K562 (cell line): ENCODE results near the gene DCAF6. TPM values are rescaled to one million over a fixed set of nuclear protein-coding genes. Genes with fewer than 3 reads are reported as not detected.

Source experiments
- ATAC-seq: fragments of 200-7000 bp; cut with Tn5 transposase; 3 replicates; pipeline ENCODE4 v1.9.1; 2020; ENCODE audit warnings: moderate library complexity
- BruUV-seq: library from RNA; stranded (reverse); fragments of 400-500 nt; replicated peaks from 2 replicates; lab custom pipeline; 2021; lab: Mats Ljungman, UMichigan
- CTCF ChIA-PET: fragments of 300-600 bp; formaldehyde crosslinking; extraction: SDS; loops from one replicate; lab custom pipeline; 2021; ENCODE audit warnings: low intra/inter-chr PET ratio; lab: Yijun Ruan, JAX
- POLR2A ChIA-PET: fragments of 300-600, 350-650 bp; sonication (Branson Sonifier 250); formaldehyde crosslinking; extraction: SDS; loops from one replicate; lab custom pipeline; 2021; ENCODE audit warnings: antibody characterized with exemption, inconsistent platforms; lab: Yijun Ruan, JAX
- DNase-seq, 4 experiments: peaks; one replicate each; pipeline versions ENCODE4 v3.0.0 to v3.0.0-alpha.2; 2011 to 2018; ENCODE audit warnings: low spot score in 3 of 4, mixed read lengths in 3 of 4; ENCODE audit errors: extremely low read depth in 1 of 4
- FAIRE-seq: peaks from 2 replicates; lab custom pipeline; 2011; peaks lifted over from hg19 to GRCh38; lab: Jason Lieb, UNC
- H2AFZ ChIP-seq: 2 replicates; pipeline ENCODE4 v1.6.0; 2011; ENCODE audit warnings: low read depth, low read length, control low read depth, inconsistent platforms
- H3K27ac ChIP-seq: fragments of 200-600 bp; 3 replicates; pipeline ENCODE4 v1.8.0; 2011; ENCODE audit warnings: low read depth, mild to moderate bottlenecking, control low read depth, inconsistent platforms, low read length, moderate library complexity, mixed read lengths; ENCODE audit errors: extremely low read depth
- H3K27me3 ChIP-seq, 2 experiments: fragments of 300-600 bp in 1 of 2; 2 replicates in 1 of 2; 3 replicates in 1 of 2; pipeline versions ENCODE4 v1.6.0 to v1.8.0; 2011; ENCODE audit warnings: inconsistent platforms in 2 of 2, low read length in 2 of 2, mild to moderate bottlenecking in 1 of 2, mixed read lengths in 1 of 2, moderate library complexity in 1 of 2; ENCODE audit not compliant: control insufficient read depth in 2 of 2, insufficient read depth in 2 of 2
- H3K36me3 ChIP-seq: fragments of 300-600 bp; 3 replicates; pipeline ENCODE4 v1.8.0; 2011; ENCODE audit warnings: mild to moderate bottlenecking, low read length, inconsistent platforms; ENCODE audit not compliant: control insufficient read depth, insufficient read depth
- H3K4me1 ChIP-seq, 2 experiments: fragments of 200-600 bp in 1 of 2; replicated peaks in 1 of 2; 2 replicates in 1 of 2; 3 replicates in 1 of 2; pipeline versions ENCODE4 v1.5.1 to v1.8.0; 2011; ENCODE audit warnings: inconsistent platforms in 2 of 2, low read length in 2 of 2, mild to moderate bottlenecking in 1 of 2, mixed read lengths in 1 of 2, moderate library complexity in 1 of 2; ENCODE audit not compliant: control insufficient read depth in 2 of 2, insufficient read depth in 2 of 2
- H3K4me2 ChIP-seq: 2 replicates; pipeline ENCODE4 v1.6.1; 2011; ENCODE audit warnings: low read length, control low read depth, inconsistent platforms, mixed read lengths; ENCODE audit not compliant: insufficient read depth
- H3K4me3 ChIP-seq: fragments of 200-600 bp; sonication (generic), shearing (Covaris generic); 2 replicates; pipeline ENCODE4 v1.5.1; 2016; ENCODE audit warnings: control low read depth, inconsistent platforms
- H3K79me2 ChIP-seq: fragments of 200-600 bp; 3 replicates; pipeline ENCODE4 v1.8.0; 2011; ENCODE audit warnings: low read length, inconsistent platforms; ENCODE audit not compliant: control insufficient read depth, insufficient read depth
- H3K9ac ChIP-seq, 2 experiments: 2 replicates each; pipeline versions ENCODE4 v1.6.0 to v1.6.1; 2011; ENCODE audit warnings: low read depth in 2 of 2, low read length in 2 of 2, control low read depth in 1 of 2, inconsistent platforms in 1 of 2, mild to moderate bottlenecking in 1 of 2, mixed read lengths in 1 of 2; ENCODE audit not compliant: insufficient read depth in 1 of 2
- H3K9me1 ChIP-seq: one replicate; pipeline ENCODE4 v1.6.0; 2011; ENCODE audit warnings: inconsistent platforms, mild to moderate bottlenecking, low read length, moderate library complexity; ENCODE audit not compliant: control insufficient read depth, insufficient read depth
- H3K9me3 ChIP-seq: replicated peaks from 2 replicates; pipeline ENCODE4 v1.5.1; 2011; ENCODE audit warnings: low read depth, low read length, inconsistent platforms; ENCODE audit not compliant: control insufficient read depth, insufficient read depth
- H4K20me1 ChIP-seq: replicated peaks from 2 replicates; pipeline ENCODE4 v1.6.1; 2011; ENCODE audit warnings: low read length, inconsistent platforms, mixed read lengths; ENCODE audit not compliant: control insufficient read depth, insufficient read depth
- CTCFL ChIP-seq: IDR thresholded peaks from 2 replicates; pipeline ENCODE4 v1.6.1; 2011; ENCODE audit warnings: borderline replicate concordance, low read depth, mild to moderate bottlenecking, moderate library complexity, low read length; ENCODE audit not compliant: insufficient read depth, poor library complexity, severe bottlenecking
- CUX1 ChIP-seq: fragments of 200-800 bp; sonication (Bioruptor generic); IDR thresholded peaks from 2 replicates; pipeline ENCODE4 v1.6.1; 2016; ENCODE audit warnings: missing genetic modification characterization, missing compliant biosample characterization
- DACH1 ChIP-seq: fragments of 450-650 bp; IDR thresholded peaks from 2 replicates; pipeline ENCODE4 v1.6.1; 2018; ENCODE audit not compliant: partially characterized antibody
- EP400 ChIP-seq: fragments of 450-650 bp; IDR thresholded peaks from 2 replicates; pipeline ENCODE4 v1.6.1; 2017; ENCODE audit warnings: antibody characterized with exemption, mild to moderate bottlenecking, moderate library complexity
- NFRKB ChIP-seq: fragments of 450-650 bp; IDR thresholded peaks from 2 replicates; pipeline ENCODE4 v1.6.1; 2016; ENCODE audit warnings: low read depth
- WGBS: fragments of 100-300 bp; shearing (Covaris generic); methylation state at CpG from one replicate; pipeline ENCODE4 v1.1.6; 2016; ENCODE audit warnings: low coverage, mixed read lengths; ENCODE audit not compliant: insufficient coverage; ENCODE audit errors: missing lambda C conversion rate; 5-methylcytosine and 5-hydroxymethylcytosine counted together
- in situ Hi-C: fragments of 300-500 bp; cut with MboI; formaldehyde crosslinking; loops from 4 replicates; pipeline ENCODE4 v1.15.0; 2018; ENCODE audit warnings: inconsistent platforms, mixed read lengths
- intact Hi-C: fragments of 100-400 bp; cut with micrococcal nuclease; formaldehyde crosslinking; loops from 2 replicates; pipeline ENCODE4 v1.14.2; 2022
- polyA plus RNA-seq, 8 experiments: library from polyadenylated mRNA; depleted of rRNA in 4 of 8; stranded (reverse) in 5 of 8; unstranded in 3 of 8; fragments of >200 nt; fragmentation: Nextera tagmentation in 2 of 8; fragmentation: Illumina TruSeq in 1 of 8; extraction: Ambion mirVana in 2 of 8; extraction: Trizol in 1 of 8; gene quantifications; 2 replicates each; pipeline versions ENCODE4 v1.2.1 to v1.2.3, GENCODE V29; 2011 to 2014; ENCODE audit warnings: inconsistent platforms in 1 of 8, missing spikeins in 1 of 8
- total RNA-seq, 7 experiments: library from RNA; depleted of rRNA in 6 of 7; stranded (reverse); fragments of >200 nt in 6 of 7; fragmentation: Illumina TruSeq in 2 of 7; extraction: Trizol in 2 of 7; gene quantifications; 2 replicates each; pipeline versions ENCODE4 v1.2.1 to v1.2.3, GENCODE V29; 2011 to 2021; ENCODE audit warnings: low replicate concordance in 1 of 7
- TF ChIP-seq, protein P1 (sequence below): sonication (generic); formaldehyde crosslinking; IDR thresholded peaks from 2 replicates; pipeline ENCODE4 v1.8.1; 2022; ENCODE audit warnings: missing genetic modification reagents

The DCAF6 gene
- total and polyA plus RNA-seq, 9 of the 15 experiments (the other 6 are each of a cell fraction or from before 2014, with no cell fraction given): 19.1 to 102 (median 46.3) TPM

- TF ChIP-seq DACH1 (no peak), CTCFL (no peak), NFRKB (no peak), EP400 (no peak)
Observed at GRCh38 chr1:168000656-168001055, 64.2 kb downstream of the DCAF6 start (continued).

DNA sequence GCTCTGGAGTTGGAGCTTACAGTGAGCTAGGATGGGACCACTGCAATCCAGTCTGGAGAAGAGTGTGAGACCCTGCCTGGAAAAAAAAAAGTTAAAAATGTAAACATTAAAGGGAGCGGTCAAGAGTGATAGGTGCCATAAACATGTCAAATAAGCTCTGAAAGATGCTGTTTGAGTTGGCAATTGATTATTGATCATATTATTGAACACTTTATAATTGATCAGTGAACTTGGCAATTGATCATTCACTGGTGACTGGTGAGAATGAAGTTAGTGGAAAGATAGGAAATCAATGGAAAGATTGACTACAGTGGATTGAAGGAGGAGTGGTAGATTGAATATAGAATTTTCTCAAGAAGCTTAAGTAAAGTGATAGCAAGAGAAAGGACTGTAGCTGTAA lies 64.7 kb downstream of the DCAF6 start:
- DNase-seq (no peak), ATAC-seq (no peak), FAIRE-seq (no peak)
- H3K9me3 ChIP-seq: no peaks in the 10 kb centered on the region
- no peaks in the 10 kb centered on the region for H3K27me3 ChIP-seq
- no peak overlapping the region for H3K27ac ChIP-seq
- in situ Hi-C loops (no loop called here), intact Hi-C loops (no loop called here)
- WGBS: 89% methylated on average over 1 of the region's 1 CpG
- ChIA-PET POLR2A (interaction anchor here (0.6 kb wide), 1 partner anchor 76 kb away, joined by 3 read pairs; no protein-coding TSS in a partner anchor), CTCF (no interaction called here)
- no peak overlapping the region for H2AFZ ChIP-seq
- H3K79me2 ChIP-seq: no peaks in the 10 kb centered on the region
- peaks cover 80% of the 10 kb centered on the region for H3K36me3 ChIP-seq
- peak; percentile 96 for TF ChIP-seq CUX1 (CRISPR knock-in tag)
- TF ChIP-seq, protein P1, sequence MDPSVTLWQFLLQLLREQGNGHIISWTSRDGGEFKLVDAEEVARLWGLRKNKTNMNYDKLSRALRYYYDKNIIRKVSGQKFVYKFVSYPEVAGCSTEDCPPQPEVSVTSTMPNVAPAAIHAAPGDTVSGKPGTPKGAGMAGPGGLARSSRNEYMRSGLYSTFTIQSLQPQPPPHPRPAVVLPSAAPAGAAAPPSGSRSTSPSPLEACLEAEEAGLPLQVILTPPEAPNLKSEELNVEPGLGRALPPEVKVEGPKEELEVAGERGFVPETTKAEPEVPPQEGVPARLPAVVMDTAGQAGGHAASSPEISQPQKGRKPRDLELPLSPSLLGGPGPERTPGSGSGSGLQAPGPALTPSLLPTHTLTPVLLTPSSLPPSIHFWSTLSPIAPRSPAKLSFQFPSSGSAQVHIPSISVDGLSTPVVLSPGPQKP (CRISPR knock-in tag): no peak
- no peaks in the 10 kb centered on the region for H3K4me1 ChIP-seq
- BruUV-seq: no TSS peak
- no peak overlapping the region for H3K4me2 ChIP-seq
- no peaks in the 10 kb centered on the region for H4K20me1 ChIP-seq
- H3K9me1 ChIP-seq: no peaks in the 10 kb centered on the region
- H3K9ac ChIP-seq: no peak overlapping the region
- no peak overlapping the region for H3K4me3 ChIP-seq
